Sigmoid colon (tissue), 7 donors: ENCODE data around the gene DUSP19. TPM values are rescaled to one million over a fixed set of nuclear protein-coding genes. Genes with fewer than 3 reads are reported as not detected.

Experiments used
- DNase-seq: peaks from one replicate; pipeline ENCODE4 v3.0.0-alpha.2; 2019
- H3K27ac ChIP-seq, 4 donors: fragments of 200-600 bp; sonication (generic); one replicate each; pipeline ENCODE4 v1.5.1; 2016 to 2019; ENCODE audit warnings: mild to moderate bottlenecking in 1 of 4
- H3K27me3 ChIP-seq, 3 donors: fragments of 200-600 bp; sonication (generic); one replicate each; pipeline ENCODE4 v1.5.1; 2019; ENCODE audit warnings: mild to moderate bottlenecking in 1 of 3
- H3K36me3 ChIP-seq, 4 donors: fragments of 200-600 bp; sonication (generic); one replicate each; pipeline ENCODE4 v1.5.1; 2016 to 2019
- H3K4me1 ChIP-seq, 4 donors: fragments of 200-600 bp; sonication (generic); one replicate each; pipeline ENCODE4 v1.5.1; 2017 to 2019
- H3K4me3 ChIP-seq, 4 donors: fragments of 200-600 bp; sonication (generic); one replicate each; pipeline ENCODE4 v1.5.1; 2017 to 2019; ENCODE audit warnings: mild to moderate bottlenecking in 2 of 4, moderate library complexity in 1 of 4
- H3K9me3 ChIP-seq, 4 donors: fragments of 200-600 bp in 3 of 4; sonication (generic) in 3 of 4; one replicate each; pipeline versions ENCODE4 v1.5.1 to v1.6.1; 2013 to 2019
- EP300 ChIP-seq, 4 donors: sonication (generic); formaldehyde crosslinking; IDR thresholded peaks; one replicate each; pipeline ENCODE4 v1.6.1; 2017; ENCODE audit warnings: antibody characterized with exemption in 4 of 4
- POLR2A ChIP-seq, 2 donors: fragments of 450-650 bp; IDR thresholded peaks; one replicate each; pipeline ENCODE4 v1.6.1; 2016; ENCODE audit warnings: antibody characterized with exemption in 2 of 2, mild to moderate bottlenecking in 2 of 2, moderate library complexity in 2 of 2
- POLR2AphosphoS5 ChIP-seq, 4 donors: sonication (generic); formaldehyde crosslinking; IDR thresholded peaks; one replicate each; pipeline ENCODE4 v1.6.1; 2017; ENCODE audit warnings: antibody characterized with exemption in 4 of 4
- WGBS, 2 donors: extraction: QIAGEN DNeasy Blood & Tissue Kit; methylation state at CpG; one replicate each; pipeline ENCODE4 v1.1.7; 2013; 5-methylcytosine and 5-hydroxymethylcytosine counted together
- intact Hi-C: fragments of 100-400 bp; cut with DNase I; formaldehyde crosslinking; loops from one replicate; pipeline ENCODE4 v1.15.1; 2023
- polyA plus RNA-seq, 3 donors: library from polyadenylated mRNA; stranded (reverse); fragments of 200-250 nt; gene quantifications; one replicate each; pipeline ENCODE4 v1.2.3, GENCODE V29; 2013
- total RNA-seq, 4 donors: library from RNA; depleted of rRNA; stranded (reverse); fragments of >200 nt; gene quantifications; one replicate each; pipeline ENCODE4 v1.1.0, GENCODE V29; 2016
- TF ChIP-seq, protein P1 (sequence below), 4 experiments: fragments of 450-650 bp in 3 of 4; fragments of 200-600 bp in 1 of 4; IDR thresholded peaks; one replicate each; pipeline ENCODE4 v1.5.1; 2016 to 2019; ENCODE audit warnings: antibody characterized with exemption in 4 of 4, mild to moderate bottlenecking in 3 of 4, moderate library complexity in 2 of 4
- donor health status: healthy with polysubstance abuse.
- donor health status: Bipolar disorder and iron deficiency.
- donor health status: healthy.

Gene DUSP19
- total and polyA plus RNA-seq, 7 donors: 0.69 to 7.2 (median 4.2) TPM

DNA sequence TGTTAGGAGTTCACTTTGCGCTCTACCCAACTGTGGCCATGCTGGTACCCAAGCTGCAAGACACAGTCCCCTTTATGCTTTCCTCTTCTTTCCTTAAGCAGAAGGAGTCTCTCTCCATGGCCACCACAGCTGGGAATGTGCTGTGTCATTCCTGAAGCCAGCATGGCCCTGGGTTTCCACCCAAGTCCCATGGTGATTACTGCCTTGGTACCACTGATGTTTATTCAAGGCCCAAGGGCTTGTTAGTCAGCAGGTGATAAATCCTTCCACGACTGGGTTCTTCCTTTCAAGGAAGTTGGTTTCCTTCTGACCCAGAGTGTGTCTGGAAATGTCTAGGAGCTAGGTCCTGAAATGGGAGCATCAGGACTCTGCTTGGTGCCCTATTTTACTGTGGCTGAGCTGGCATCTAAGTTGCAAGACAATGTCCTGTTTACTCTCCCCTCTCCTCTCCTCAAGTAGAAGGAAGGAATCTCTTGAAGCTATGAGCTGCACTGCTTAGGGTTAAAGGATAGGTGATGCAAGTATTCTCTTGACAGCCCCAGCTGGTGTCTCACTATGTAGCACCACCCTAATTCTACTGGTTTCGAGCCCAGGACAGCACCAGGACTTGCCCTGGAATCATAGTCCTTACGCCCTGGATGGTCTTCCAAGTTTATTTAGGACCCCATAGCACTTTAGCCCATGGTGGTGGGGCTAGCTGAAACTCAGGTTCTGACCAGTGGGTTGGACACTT, 27.0 kb downstream of the DUSP19 start:
- Histone ChIP-seq H3K36me3 (no peaks in the 10 kb centered on the region), H3K4me3 (no peak overlapping the region), H3K27ac (no peak overlapping the region), H3K9me3 (no peaks in the 10 kb centered on the region), H3K27me3 (no peaks in the 10 kb centered on the region), H3K4me1 (no peaks in the 10 kb centered on the region)
- no peak for DNase-seq
- TF ChIP-seq, protein P1, sequence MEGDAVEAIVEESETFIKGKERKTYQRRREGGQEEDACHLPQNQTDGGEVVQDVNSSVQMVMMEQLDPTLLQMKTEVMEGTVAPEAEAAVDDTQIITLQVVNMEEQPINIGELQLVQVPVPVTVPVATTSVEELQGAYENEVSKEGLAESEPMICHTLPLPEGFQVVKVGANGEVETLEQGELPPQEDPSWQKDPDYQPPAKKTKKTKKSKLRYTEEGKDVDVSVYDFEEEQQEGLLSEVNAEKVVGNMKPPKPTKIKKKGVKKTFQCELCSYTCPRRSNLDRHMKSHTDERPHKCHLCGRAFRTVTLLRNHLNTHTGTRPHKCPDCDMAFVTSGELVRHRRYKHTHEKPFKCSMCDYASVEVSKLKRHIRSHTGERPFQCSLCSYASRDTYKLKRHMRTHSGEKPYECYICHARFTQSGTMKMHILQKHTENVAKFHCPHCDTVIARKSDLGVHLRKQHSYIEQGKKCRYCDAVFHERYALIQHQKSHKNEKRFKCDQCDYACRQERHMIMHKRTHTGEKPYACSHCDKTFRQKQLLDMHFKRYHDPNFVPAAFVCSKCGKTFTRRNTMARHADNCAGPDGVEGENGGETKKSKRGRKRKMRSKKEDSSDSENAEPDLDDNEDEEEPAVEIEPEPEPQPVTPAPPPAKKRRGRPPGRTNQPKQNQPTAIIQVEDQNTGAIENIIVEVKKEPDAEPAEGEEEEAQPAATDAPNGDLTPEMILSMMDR (IDR thresholded peaks at IDR 0.05): no peak
- TF ChIP-seq POLR2AphosphoS5 (IDR thresholded peaks at IDR 0.05): no peak
- TF ChIP-seq EP300 (IDR thresholded peaks at IDR 0.05): no peak
- no peak for TF ChIP-seq POLR2A (IDR thresholded peaks at IDR 0.05)
- WGBS, 2 donors: 70% methylated on average over 4 of the region's 4 CpGs
- intact Hi-C loops: no loop called here

GRCh38 chr2:183112577-183112976, 34.0 kb downstream of the DUSP19 start:
- no peaks in the 10 kb centered on the region for H3K27me3 ChIP-seq
- H3K27ac ChIP-seq: no peak overlapping the region
- no peaks in the 10 kb centered on the region for H3K9me3 ChIP-seq
- H3K36me3 ChIP-seq: no peaks in the 10 kb centered on the region
- WGBS, 2 donors: 90 to 96% methylated on average over 3 of the region's 3 CpGs
- intact Hi-C loops: no loop called here
- TF ChIP-seq POLR2A (IDR thresholded peaks at IDR 0.05): no peak
- H3K4me3 ChIP-seq: no peak overlapping the region
- DNase-seq: no peak
- no peaks in the 10 kb centered on the region for H3K4me1 ChIP-seq

DNA sequence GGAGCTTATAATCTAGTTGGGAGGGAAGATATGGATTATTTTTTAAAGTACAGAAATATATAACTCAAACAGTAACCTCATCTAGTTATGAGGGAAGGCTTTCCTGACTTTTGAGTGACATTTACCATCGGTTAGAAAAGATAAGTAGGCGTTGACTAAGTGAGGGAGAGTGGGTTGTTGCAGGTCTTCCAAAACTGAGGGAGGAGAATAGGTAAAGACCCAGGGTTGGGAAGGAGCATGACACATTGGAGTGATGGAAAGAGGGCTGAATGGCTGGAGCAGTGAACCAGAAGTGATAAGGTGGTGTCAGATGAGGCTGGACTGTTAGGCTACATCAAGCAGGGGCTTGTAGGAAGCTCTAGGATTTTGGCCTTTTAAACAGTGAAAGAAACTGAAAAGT, 35.1 kb downstream of the DUSP19 start:
- Histone ChIP-seq H3K4me1 (no peaks in the 10 kb centered on the region), H3K27ac (no peak overlapping the region), H3K4me3 (no peak overlapping the region), H3K9me3 (no peaks in the 10 kb centered on the region), H3K36me3 (no peaks in the 10 kb centered on the region), H3K27me3 (no peaks in the 10 kb centered on the region)
- intact Hi-C loops: no loop called here
- no peak for DNase-seq
- 80 to 84% methylated on average over 2 of the region's 2 CpGs for WGBS, 2 donors
- no peak for TF ChIP-seq POLR2A (IDR thresholded peaks at IDR 0.05)
- TF ChIP-seq, protein P1 (IDR thresholded peaks at IDR 0.05): no peak
- TF ChIP-seq POLR2AphosphoS5 (IDR thresholded peaks at IDR 0.05): no peak
- TF ChIP-seq EP300 (IDR thresholded peaks at IDR 0.05): no peak

DNA sequence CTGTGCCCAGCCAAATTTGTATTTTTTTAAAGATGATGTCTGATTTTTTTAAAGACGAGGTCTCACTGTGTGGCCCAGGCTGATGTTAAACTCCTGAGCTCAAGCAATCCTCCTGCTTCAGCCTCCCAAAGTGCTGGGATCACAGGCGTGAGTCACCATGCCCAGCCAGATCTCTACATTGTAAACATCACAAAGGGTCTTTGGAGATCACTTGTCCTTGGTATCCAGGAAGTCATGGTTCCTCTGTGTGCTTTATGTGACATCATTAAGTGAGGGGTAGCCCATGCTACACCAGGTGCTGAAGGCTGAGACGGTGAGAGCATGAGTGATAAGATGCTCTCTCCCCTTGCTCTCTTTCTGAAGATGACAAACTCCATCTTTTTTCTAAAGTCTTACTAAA, 38.7 kb downstream of the DUSP19 start:
- WGBS, 2 donors: 87 to 90% methylated on average over 3 of the region's 3 CpGs
- Histone ChIP-seq H3K4me3 (no peak overlapping the region), H3K4me1 (no peaks in the 10 kb centered on the region), H3K36me3 (no peaks in the 10 kb centered on the region), H3K27ac (no peak overlapping the region), H3K27me3 (no peaks in the 10 kb centered on the region), H3K9me3 (no peaks in the 10 kb centered on the region)
- TF ChIP-seq POLR2A (IDR thresholded peaks at IDR 0.05) (no peak), POLR2AphosphoS5 (IDR thresholded peaks at IDR 0.05) (no peak), EP300 (IDR thresholded peaks at IDR 0.05) (no peak)
- TF ChIP-seq, protein P1 (IDR thresholded peaks at IDR 0.05): no peak
- no peak for DNase-seq
- intact Hi-C loops: no loop called here

DNA sequence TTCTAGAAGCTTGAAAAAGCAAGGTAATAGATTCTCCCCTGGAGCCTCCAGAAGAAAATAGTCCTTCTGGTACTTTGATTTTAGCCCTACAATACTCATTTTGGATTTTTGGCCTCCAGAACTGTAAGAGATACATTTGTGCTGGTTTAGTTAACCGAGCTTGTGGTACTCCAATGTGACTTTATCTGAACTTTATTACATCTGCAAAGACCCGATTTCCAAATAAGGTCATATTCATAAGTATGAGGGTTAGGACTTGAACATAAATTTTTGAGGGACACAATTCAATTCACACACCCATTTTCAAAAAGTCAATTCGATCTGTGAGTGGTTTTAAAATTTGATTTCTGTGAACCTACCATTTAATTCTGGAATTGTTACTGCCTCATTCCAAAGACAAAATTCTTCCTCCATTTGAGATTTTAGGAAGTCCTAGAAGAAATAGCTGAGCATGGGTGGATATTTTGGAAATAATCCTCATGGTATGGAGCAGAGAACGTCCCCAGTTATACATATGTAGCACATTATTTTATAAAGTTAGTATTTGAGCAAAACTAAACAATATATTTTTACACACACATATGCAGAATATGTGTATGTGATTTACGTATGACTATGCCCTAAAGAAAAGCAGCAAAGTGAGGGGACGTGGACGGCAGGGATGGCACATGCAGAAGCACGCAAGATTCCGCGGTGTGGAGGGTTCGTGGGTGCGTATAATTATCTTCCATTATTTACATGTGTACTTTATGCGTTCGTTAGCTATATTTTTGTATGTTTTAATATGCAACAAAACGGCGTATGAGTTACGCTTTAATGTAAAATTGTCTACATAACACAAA, 44.8 kb downstream of the DUSP19 start:
- Histone ChIP-seq H3K9me3 (no peaks in the 10 kb centered on the region), H3K4me1 (peaks cover 0 to 19% (median 14%) of the 10 kb centered on the region in 4 donors), H3K36me3 (no peaks in the 10 kb centered on the region), H3K27ac (peak overlapping the region; percentile 87 to 88 (median 88)), H3K4me3 (peak overlapping the region; percentile 65 to 76 (median 72)), H3K27me3 (no peaks in the 10 kb centered on the region)
- no peak for TF ChIP-seq EP300 (IDR thresholded peaks at IDR 0.05)
- intact Hi-C loops: loop anchor here (1.0 to 5.0 kb wide), 2 partner anchors 44 to 406 kb away; partner anchors contain the start of gene DNAJC10
- WGBS, 2 donors: 19 to 28% methylated on average over 17 of the region's 17 CpGs
- no peak for DNase-seq
